Nephron progenitor cell (in vitro differentiated cells): ENCODE results near the gene SELENOS.

ENCODE experiments used
- DNase-seq: peaks from one replicate; pipeline ENCODE4 v3.0.0; 2021
- H3K27ac Mint-ChIP-seq: 2 replicates; pipeline ENCODE4 v1.8.0; 2021; ENCODE audit warnings: mild to moderate bottlenecking, moderate library complexity, mixed read lengths
- H3K27me3 Mint-ChIP-seq: 2 replicates; pipeline ENCODE4 v1.8.0; 2021; ENCODE audit warnings: mild to moderate bottlenecking, low read depth, mixed read lengths; ENCODE audit not compliant: poor library complexity
- H3K36me3 Mint-ChIP-seq: 2 replicates; pipeline ENCODE4 v1.8.0; 2021; ENCODE audit warnings: low read depth, mixed read lengths
- H3K4me1 Mint-ChIP-seq: 2 replicates; pipeline ENCODE4 v1.8.0; 2021; ENCODE audit warnings: mixed read lengths
- H3K4me3 Mint-ChIP-seq: 2 replicates; pipeline ENCODE4 v1.8.0; 2021; ENCODE audit warnings: mild to moderate bottlenecking, moderate library complexity, mixed read lengths
- H3K9me3 Mint-ChIP-seq: 2 replicates; pipeline ENCODE4 v1.8.0; 2021; ENCODE audit warnings: mild to moderate bottlenecking, moderate library complexity, mixed read lengths
- TF ChIP-seq, protein P1 (sequence below): fragments of 200-600 bp; sonication (generic); IDR thresholded peaks from 2 replicates; pipeline ENCODE4 v1.5.0; 2021; ENCODE audit warnings: antibody characterized with exemption

SELENOS gene

DNA sequence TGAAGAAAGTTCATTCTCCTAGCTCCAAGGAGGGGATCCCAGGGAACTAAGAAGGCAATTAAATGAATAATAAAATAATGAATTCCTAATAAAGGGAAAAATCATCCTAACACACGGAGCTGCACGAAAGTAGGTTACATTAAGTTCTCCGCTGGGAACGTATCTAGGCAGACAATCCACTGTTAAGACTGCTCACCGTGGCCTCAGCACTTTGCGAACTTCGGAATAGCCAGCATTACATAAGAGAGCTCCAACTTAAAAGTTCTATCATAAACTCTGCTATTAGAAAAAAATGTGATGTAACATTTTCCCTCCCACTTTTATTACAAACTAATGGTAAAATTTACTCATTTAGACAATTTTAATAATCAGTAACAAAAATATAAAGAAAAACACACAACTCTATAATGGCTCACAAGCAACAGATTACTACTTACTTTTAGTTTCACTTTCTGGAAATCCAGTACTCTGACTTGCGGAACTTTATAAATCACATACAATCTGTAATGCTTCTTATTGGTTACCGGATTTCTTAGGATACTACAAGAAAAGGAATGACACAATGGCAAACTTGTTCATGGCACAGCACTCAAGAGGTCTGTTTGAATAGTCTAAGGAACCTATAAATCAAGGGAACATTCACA, 9.3 kb upstream of the SELENOS start:
- Mint-ChIP-seq H3K27ac (no peak overlapping the region), H3K4me3 (no peak overlapping the region), H3K27me3 (peaks cover 3% of the 10 kb centered on the region), H3K4me1 (no peaks in the 10 kb centered on the region), H3K9me3 (no peaks in the 10 kb centered on the region), H3K36me3 (peaks cover 86% of the 10 kb centered on the region)
- no peak for DNase-seq
- TF ChIP-seq, protein P1, sequence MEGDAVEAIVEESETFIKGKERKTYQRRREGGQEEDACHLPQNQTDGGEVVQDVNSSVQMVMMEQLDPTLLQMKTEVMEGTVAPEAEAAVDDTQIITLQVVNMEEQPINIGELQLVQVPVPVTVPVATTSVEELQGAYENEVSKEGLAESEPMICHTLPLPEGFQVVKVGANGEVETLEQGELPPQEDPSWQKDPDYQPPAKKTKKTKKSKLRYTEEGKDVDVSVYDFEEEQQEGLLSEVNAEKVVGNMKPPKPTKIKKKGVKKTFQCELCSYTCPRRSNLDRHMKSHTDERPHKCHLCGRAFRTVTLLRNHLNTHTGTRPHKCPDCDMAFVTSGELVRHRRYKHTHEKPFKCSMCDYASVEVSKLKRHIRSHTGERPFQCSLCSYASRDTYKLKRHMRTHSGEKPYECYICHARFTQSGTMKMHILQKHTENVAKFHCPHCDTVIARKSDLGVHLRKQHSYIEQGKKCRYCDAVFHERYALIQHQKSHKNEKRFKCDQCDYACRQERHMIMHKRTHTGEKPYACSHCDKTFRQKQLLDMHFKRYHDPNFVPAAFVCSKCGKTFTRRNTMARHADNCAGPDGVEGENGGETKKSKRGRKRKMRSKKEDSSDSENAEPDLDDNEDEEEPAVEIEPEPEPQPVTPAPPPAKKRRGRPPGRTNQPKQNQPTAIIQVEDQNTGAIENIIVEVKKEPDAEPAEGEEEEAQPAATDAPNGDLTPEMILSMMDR, result no peak

- Mint-ChIP-seq H3K4me1 (no peaks in the 10 kb centered on the region), H3K27me3 (peaks cover 3% of the 10 kb centered on the region), H3K9me3 (no peaks in the 10 kb centered on the region), H3K27ac (peak overlapping the region; percentile 32), H3K36me3 (peaks cover 82% of the 10 kb centered on the region), H3K4me3 (no peak overlapping the region)
- TF ChIP-seq, protein P1, result no peak
- no peak for DNase-seq
These were observed 6.6 kb upstream of the SELENOS start for GRCh38 chr15:101283931-101284330.

- H3K9me3 Mint-ChIP-seq, result no peaks in the 10 kb centered on the region
- DNase-seq, result no peak
- no peak overlapping the region for H3K4me3 Mint-ChIP-seq
- peaks cover 23% of the 10 kb centered on the region for H3K4me1 Mint-ChIP-seq
- no peaks in the 10 kb centered on the region for H3K27me3 Mint-ChIP-seq
- H3K27ac Mint-ChIP-seq, result no peak overlapping the region
- H3K36me3 Mint-ChIP-seq, result peaks cover 49% of the 10 kb centered on the region
- TF ChIP-seq, protein P1, result no peak
These were observed 2.7 kb upstream of the SELENOS start for GRCh38 chr15:101280007-101280406.

DNA sequence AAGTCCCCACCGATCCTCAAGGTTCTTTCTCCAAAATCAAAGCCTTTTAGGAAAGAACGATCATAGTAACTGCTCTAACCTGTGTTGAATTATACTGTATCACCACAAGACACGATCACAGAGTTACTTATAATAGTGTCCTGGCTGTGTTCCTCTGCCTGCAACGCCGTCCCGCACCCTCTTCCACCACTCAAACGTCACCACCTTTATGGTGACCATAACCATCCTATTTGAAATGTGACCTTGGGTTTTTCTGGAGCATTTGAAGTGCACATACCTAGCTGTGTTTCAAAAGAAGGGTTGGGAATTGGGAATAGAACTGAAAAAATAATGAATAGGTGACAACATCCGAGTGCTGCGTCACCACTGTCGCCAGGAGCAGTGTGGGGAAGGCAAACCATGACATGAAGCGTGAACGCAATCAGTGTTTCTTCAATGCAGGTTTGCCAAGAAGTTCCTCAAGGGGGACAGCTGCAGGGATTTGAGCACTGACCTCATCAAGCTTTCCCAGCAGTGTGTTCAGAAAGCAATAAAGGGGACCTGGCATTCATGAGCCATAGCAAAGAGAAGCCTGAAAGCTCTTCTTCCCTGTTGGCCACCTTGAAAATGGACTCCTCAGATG, 769 bp upstream of the SELENOS start:
- TF ChIP-seq, protein P1, result no peak
- Mint-ChIP-seq H3K36me3 (peaks cover 50% of the 10 kb centered on the region), H3K9me3 (no peaks in the 10 kb centered on the region), H3K4me3 (peak overlapping the region; percentile 90), H3K4me1 (peaks cover 23% of the 10 kb centered on the region), H3K27me3 (no peaks in the 10 kb centered on the region), H3K27ac (no peak overlapping the region)
- DNase-seq, result no peak

- Mint-ChIP-seq H3K36me3 (peaks cover 50% of the 10 kb centered on the region), H3K9me3 (no peaks in the 10 kb centered on the region), H3K27me3 (no peaks in the 10 kb centered on the region), H3K27ac (peak overlapping the region; percentile 98), H3K4me3 (peak overlapping the region; percentile 98), H3K4me1 (peaks cover 23% of the 10 kb centered on the region)
- DNase-seq, result no peak
- TF ChIP-seq, protein P1, result peak; percentile 44
These were observed 716 bp downstream of the SELENOS start for GRCh38 chr15:101276501-101277037.

DNA sequence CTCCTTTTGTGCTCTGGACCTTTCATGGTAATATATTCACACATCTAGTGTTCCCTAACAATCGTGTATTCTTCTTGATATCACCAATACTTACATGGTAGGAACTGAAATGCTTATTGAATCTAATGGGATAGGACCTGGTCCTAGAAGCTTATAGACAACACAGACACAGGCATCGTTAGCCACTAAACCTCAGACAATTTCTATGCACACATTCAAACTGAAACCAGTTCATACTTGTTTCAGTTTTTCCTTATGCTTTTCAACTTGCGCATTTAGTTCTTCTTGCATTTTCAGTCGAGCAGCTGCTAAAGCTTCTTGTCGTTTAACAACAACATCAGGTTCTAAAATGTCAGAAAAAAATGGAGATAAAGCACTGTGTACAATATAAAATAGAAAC, 2.3 kb downstream of the SELENOS start:
- Mint-ChIP-seq H3K4me3 (no peak overlapping the region), H3K27me3 (no peaks in the 10 kb centered on the region), H3K4me1 (peaks cover 23% of the 10 kb centered on the region)

More for the DNA sequence above, 2.3 kb downstream of the SELENOS start:
- TF ChIP-seq, protein P1, result no peak
- Mint-ChIP-seq H3K27ac (peak overlapping the region; percentile 9), H3K9me3 (no peaks in the 10 kb centered on the region), H3K36me3 (peaks cover 54% of the 10 kb centered on the region)
- DNase-seq, result no peak
